Middle frontal gyrus (tissue), 1 donor: ENCODE results near the gene PRMT5.
"Not testable (repeated sequence)": the region's sequence is repeated elsewhere in the genome, so short reads cannot be mapped to it uniquely, and the experiment has no call there.

Source experiments
- DNase-seq: peaks from one replicate; pipeline ENCODE4 v3.0.0-alpha.2; 2015; ENCODE audit warnings: low spot score; ENCODE audit errors: extremely low spot score

Gene PRMT5

DNA sequence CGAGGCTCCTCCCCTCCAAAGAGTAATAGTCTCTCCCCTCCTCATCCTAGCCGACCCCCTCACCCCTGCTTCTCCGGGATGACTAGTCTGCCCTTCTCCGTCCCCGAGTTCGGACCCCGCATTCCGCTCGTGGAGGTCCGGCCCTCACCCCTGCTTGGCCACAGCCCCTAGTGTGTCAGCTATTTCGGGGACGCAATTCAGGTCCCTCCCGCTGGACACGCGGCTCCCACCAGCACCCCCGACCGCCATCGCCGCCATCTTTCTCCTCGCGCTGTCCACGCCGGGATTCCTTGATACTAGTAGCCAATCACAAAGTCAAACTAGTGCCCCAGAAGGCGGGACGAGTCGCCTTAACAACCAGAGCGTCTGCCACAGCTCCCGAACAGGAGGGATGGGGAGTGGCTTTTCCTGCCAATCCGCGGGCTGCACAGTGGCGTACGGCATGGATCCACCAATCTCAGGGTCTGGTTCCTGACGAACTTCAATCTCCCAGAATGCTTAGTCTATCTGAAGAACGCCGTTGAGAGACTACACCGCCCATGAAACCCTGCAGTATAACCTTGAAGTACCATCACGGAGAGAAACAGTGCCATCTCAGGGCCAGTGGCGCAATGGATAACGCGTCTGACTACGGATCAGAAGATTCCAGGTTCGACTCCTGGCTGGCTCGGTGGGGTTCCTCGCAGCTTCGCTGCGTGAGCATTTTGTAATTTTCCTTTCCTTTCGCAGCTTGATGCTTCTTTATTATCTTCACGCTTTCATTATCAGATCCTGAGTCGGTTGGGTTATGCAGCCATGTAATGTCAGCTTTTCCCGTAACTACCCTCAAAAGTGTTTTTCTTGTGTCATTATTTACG lies at the start of gene PRMT5:
TSS of gene PRMT5 (minus strand) at position 273 of the 857 bp plus-strand sequence. CDS start at position 258, 15 bp downstream.
- peak; percentile 100 for DNase-seq

DNA sequence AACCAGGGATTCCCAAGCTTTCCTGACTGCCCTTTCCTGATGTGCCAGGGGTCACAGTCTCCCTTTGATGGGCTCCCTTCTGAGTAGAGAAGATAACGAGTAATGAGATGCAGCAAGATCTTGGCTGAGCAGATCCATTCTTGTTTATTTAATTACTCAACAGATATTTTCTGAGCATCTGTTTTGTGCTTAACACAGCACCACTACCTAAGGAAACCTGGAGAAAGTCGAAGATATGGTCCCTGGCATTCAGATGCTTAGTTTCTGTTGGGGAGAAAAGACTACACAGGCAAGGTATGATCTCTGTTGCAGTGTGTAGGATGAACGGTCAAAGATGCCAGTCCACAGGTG lies 49.3 kb upstream of the PRMT5 start:
- no peak for DNase-seq

DNA sequence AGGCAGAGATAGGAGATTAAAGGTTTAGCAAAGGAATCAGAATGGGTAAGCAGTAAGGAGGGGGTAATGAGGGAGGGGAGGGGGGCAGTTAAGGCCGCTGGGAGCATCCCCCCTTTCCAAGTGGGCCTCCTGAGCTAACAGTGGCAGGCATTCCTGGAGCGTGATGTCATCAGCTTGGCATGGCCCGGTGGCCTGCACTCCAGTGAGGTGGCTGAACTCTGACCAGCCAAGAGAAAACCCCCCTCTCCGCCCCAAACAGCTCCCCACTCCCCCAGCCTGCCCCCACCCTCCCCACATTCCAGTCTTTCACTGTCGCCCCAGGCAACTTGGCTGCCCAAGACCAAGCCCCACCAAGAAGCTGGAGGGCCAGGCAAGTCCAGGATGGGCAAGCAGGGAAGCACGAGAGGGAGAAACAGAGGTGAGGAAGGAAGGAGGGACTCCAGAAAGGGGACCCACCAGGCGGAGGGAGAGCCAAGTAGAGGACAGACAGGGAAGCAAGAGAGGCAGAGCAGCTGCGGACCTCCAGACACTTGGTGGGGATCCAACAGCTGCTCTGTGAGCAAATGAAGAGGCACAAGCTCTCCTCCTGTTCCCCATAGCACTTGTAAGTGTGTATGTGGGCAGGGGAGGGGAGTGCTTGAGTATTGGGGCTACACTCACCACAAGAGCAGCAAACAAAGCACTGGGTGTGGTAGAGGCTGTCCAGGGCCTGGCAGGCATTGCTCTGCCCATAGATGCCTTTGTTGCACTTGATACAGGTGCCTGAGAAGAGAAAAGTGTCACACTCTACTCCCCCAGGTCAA lies 48.7 kb upstream of the PRMT5 start:
- no peak for DNase-seq

DNA sequence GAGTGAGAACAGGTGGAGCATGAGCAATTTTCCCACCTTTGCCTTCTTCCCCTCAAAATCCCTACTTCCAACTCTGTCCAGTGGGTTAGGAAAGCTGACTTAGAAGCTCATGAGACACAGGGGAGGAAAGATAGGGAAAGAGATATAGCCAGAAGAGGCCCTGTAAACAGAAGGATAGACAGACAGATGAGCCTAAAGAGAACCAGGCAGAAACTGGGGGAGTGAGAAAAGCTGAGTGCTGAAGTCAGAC lies 48.2 kb upstream of the PRMT5 start:
- no peak for DNase-seq

DNA sequence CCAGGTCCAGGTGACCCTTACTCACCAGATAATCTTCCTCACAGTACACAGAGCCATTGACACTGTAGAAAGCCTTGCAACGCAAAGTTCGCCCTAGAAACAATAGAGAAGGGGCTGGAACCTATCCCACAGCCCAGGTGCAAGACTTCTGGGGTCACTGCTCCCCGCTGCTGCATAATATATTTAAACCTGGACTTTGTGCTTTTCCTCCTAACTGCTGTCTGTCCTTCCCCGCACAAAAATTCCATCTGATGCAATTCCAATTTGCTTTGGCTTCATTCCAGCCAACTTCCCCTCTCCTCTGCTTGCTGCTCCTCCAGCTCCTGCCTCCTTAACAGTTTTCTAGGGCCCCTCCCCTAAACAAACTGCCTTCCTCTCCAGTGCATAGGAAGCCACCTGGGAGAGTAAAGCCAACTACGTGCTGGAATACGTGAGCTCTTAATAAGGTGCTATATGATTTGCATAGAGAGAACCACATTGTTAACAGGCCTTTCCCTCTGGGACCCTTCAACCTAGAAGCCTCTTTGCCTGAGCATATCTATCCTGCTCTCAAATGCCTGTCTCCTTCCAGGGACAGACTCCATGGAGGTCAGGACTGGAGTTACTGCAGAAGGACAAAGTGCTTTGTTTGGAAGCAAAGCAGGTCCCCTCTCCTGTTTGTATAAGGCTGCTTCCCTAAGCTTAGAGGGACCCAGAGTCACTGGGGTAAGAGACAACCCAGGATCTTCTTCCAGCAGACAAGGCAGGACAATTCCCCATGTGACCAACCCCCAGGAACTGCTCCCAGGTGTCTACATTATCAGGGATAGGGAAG lies 47.7 kb upstream of the PRMT5 start:
- DNase-seq, result no peak

DNA sequence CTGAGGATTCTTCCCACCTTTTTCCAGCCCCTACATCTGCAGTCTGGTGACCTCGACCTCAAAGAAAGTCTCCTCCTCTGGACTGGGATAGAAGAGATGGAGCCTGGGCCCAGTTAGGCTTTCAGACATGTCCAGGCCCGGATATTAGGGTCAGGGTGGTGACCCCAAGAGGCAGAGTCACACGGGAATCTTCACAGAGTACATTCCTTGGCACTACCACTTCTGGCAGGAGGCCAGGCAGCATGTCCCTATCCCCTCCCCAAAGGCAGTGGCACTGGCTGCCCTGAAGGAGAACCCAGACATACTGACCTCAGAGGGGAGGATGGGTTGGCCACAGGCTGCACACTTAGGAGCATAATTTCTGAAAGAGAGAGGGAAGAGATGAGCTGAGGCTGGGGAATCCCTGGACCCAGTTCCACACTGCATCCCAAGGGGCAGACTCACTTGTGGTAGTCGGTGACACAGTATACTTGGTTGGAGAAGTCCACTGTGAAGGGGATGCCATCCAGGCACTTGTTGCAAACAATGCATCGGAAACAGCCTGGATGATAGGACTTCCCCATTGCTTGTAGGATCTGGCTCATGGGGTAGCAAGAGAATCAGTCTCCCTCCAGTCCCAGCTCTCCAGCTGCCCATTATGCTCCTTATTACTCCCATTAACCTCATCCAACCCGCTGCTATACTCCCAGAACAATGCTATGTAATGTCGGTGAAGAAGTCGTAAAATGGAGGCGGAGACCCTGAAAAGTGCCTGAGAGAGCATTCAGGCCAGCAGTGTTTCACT lies 45.5 kb upstream of the PRMT5 start:
- DNase-seq, result no peak

DNA sequence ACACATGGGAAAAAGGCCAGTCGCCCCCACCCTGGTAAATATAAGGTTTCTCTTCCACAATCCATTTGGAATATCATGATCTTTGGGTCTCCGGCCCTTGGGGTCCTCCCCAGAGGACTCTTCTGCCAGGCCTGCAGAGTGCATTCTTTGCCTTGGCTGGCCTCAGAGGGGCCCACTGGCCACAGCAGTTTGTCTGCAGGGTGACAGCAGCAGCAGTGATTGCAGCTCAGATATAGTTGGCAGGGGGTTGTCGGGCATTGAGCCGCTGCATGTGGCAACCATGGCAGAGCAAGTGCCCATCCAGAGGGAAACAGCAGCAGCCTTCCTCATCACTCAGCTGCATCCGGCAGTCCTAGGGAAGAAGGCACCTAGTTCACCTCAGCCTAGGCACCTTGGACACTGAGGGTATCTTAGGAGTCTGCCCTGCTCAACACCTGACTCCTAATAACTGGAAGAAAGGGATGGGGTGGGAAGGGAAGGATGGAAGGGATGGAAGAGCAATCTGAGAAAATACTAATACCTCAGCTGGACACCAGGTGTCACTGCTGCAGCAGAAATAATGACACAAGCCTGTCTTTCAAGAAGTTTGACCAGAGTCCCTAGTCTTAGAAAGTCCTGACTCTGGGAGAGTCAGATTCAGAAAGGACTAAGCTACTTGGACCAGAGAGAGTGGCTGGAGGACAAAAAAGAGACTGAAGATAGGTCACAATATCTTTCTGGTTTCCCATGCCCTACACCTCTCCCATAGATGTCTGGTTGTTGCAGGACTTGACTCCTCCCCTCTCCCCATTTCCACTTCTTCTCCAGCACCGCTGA lies 44.2 kb upstream of the PRMT5 start:
- peak; percentile 36 for DNase-seq

DNA sequence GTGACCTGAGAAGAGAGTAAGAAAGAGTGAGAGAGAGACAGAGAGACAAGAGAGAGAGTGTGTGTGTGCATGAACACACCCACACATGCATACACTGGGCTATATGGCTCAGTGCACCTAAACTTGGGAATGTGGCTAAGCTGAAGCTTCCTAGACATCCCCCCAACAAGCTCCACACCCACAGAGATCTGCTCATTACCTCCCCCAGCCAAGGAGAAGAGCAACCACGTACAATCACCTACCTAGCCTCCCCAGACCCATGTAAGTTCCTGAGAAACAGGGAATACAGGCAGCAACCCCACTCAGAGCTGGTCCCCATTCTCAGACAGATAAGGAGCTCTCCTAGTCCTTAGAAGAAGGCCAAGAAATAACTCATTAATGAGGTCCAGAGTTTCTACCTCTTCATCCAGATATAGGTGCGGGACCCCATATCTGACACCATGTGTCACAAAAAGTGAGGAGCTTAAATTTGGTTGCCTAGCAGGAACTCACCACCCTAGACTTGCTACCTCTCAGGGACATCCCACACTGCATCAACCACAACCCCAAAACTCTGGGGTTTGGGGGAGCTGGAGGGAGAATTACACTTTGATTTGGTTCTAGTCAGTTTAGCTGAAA lies 43.2 kb upstream of the PRMT5 start:
- DNase-seq, result no peak

DNA sequence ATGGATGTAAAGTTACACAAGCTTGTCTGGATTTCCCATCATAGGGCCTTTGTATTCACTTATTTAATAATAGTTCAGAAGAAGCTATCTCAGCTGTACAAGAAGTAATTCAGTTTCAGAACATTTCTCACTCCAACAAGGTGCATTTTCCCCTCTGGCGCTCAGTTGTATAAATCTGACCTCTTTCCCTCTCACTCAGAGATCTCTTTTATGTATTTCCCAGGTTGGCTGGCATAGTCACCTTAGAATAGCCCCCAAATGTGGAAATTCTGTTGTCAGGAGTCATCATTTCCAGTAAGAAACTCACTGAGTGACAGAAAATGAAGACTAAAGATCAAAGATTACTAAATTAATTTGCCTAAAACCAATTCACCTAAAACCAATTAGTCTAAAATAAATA lies 42.0 kb upstream of the PRMT5 start:
- no peak for DNase-seq

DNA sequence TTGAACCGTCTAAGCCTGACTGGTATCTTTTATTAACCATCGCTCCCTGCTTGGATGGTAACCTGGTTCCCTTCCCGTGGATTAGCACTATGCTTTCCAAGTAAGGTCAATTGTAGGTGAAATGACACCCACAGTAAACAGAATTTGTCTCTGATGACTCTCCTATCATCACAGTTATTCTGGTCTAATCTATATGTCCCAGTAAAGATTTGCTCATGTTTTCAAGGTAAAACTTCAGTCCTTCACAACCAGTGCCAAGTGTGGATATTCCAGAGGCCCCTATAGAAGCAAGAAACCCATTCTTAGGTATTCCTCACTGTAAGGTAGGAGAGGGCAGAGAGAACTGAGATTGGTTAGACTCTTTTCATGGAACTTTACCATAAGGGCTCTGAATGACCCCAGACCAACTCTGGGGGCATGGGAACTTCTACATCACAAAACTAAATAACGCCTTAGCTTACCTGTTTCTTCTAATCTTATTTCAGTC lies 37.6 kb upstream of the PRMT5 start:
- no peak for DNase-seq

DNA sequence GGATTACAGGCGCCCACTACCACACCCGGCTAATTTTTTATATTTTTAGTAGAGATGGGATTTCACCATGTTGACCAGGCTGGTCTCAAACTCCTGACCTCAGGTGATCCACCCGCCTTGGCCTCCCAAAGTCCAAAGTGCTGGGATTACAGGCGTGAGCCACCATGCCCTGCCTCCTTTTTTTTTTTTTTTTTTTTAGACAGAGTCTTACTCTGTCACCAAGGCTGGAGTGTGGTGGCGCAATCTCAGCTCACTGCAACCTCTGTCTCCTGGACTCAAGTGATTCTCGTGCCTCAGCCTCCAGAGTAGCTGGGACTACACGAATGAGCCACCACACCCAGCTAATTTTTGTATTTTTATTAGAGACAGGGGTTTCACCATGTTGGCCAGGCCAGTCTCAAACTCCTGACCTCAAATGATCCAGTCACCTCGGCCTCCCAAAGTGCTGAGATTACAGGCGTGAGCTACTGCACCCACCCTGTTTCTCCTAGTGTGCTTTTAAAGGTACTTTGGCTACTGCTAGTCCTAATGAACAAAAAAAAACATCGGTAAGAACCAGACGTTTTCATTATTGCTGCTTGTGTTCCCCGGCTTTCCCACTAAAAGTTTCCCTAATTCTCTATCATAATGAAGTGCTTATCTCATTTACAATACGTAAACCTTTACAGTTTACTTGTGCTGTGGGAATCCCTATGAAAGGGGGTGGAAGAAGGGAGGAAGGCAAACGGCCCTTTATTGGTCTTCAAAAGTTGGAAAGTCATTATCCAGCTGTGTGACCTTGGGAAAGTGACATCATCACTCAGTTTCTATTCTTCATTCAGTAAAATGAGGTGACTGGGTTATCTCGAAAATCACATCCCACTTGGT lies 37.0 kb upstream of the PRMT5 start:
- not testable (repeated sequence) for DNase-seq

DNA sequence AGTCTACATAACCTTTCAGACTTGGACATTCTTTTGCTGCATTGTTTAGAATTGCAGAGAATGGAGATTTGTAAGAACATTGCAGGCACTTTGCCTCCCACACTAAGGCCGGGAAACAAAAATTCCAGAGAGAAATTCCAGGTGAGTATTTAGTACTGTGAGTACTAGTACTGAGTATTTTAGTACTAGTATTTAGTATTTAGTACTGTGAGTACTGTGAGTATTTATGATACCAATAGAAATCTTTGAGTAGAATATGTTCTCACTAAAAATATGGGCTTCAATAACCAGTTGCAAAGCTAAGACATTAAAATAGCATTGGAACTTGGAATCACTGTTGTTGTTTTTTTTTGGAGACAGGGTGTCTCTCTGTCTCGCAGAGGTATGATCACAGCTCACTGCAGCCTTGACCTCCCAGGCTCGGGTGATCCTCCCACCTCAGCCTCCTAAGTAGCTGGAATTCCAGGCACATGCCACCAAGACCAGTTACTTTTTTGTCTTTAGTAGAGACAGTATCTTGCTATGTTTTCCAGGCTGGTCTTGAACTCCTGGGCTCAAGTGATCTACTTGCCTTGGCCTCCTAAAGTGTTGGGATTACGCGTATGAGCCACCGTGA lies 33.0 kb upstream of the PRMT5 start:
- DNase-seq, result no peak

DNA sequence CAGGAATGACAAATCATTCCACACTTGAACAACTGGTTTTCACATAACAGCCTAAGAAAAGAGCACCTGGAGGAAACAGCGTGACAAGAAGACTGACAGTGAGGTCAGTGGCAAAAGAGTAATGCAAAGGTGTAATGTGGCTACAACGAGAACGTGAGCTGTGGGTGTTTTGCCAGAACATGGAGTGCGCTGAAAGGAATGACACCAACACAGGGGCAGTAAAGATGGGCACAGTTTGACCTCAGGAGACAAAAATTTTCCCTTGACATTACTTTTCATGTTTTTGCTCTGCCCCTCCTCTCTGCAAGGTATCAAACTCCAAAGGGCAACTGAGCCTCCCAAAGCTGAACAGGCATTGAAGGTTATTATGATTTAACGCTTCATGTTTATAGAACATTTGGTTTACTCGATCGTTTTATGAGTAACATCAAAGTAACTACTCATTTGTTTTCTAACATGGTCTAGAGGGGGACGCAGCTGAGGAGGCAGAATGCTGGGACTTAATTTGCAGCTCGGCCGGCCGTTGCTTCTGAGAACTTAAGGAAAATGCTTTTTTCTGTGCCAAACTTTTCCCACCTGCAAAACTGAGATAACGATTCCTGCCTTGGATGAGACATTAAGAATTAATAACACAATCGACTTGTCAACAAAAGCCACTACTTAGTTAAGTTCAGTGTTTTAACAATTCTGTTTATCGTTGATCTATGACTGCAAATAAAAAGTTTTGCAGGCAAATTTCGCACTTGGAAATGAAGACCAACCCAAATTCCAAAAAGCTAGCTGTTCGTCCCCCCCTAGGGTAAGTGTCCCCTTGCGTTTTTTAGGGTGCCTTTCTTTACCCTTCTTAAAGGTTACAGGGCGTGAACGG lies 26.8 kb upstream of the PRMT5 start:
- no peak for DNase-seq

DNA sequence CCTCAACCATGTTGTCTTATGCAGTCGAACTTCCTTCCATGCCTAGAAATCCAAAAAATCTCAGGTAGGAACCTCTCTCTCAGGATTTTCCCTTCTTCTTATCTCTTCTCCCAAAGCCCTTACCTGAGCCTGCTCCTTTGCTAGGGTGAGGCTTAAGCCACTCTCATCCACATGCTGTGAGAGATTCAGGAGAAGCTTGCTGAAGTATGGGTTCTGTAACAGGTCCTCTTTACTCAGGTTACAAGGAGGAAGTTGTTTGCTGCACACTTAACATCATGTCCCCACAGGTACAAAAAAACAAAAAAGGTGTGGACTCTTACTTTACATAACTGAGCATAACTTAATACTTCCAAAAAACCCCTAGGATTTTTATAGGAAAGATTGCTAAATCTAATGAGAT lies 23.2 kb upstream of the PRMT5 start:
- no peak for DNase-seq

DNA sequence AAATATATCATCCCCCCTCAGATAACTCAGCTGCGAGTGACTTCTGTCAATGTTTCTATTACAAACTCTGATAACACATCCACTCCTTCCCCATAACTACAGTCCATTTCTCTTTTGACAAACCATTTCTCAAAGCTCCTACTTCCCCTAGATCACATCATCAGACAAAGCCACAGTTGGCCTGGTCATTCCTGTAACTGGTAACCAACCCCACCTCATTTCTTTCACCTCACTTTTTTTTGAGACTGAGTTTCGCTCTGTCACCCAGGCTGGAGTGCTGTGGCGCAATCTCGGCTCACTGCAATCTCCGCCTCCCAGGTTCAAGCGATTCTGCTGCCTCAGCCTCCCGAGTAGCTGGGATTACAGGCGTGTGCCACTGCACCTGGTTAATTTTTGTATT lies 22.6 kb upstream of the PRMT5 start:
- not testable (repeated sequence) for DNase-seq

DNA sequence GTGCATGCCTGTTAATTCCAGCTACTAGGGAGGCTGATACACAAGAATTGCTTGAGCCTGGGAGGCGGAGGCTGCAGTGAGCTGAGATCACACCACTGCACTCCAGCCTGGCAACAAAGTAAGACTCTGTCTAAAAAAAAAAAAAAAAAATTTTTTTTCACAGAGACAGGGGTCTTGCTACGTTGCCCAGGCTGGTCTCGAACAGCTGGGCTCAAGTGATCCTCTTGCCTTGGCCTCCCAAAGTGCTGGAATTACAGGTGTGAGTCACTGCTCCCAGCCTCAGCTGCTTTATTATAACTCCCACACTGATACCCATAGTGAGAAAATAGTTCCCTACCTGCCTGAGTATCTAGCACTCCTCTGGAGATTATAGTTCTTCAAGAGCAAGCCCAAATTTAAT lies 16.5 kb upstream of the PRMT5 start:
- DNase-seq, result no peak

DNA sequence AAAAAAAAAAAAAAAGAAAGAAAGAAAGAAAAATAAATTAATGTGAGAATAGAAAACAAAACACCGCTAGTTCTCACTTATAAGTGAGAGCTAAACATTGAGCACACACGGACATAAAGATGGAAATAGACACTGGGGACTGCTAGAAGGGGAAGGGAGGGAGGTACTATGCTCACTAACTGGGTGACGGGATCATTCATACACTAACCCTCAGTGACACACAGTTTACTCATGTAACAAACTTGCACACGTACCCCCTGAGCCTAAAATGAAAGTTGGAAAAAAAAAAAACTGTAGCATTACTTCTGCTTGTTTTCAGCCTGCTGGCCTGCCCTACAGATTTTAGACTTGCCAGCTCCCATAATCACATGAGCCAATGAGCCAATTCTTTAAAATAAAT lies 10.5 kb upstream of the PRMT5 start:
- DNase-seq, result no peak

DNA sequence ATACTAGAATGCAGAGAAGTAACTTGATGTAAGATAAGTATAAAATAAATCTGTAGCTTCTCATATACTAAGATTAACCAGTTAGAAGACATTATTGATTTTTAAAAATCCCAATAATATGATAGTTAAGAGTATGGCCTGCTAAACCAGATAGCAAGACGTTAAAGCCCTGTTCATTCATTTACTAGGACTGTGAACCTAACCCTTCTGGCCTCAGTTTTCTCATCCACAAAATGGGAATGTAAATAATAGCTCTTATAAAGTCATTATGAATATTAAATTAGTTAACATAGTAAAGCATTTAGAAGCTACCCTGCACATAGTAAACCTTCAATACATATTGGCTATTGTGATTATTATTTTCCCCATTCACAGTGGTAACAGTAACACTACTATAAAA lies 6.0 kb upstream of the PRMT5 start:
- DNase-seq, result no peak
